HG03457 (cell line): Measurements from ENCODE around the gene SYNDIG1.

ENCODE experiments used
- ATAC-seq: cut with Tn5 transposase; IDR thresholded peaks from one replicate; pipeline ENCODE4 v1.9.1; 2021; ENCODE audit warnings: moderate number of reproducible peaks; ENCODE audit not compliant: unreplicated experiment

SYNDIG1 gene

DNA sequence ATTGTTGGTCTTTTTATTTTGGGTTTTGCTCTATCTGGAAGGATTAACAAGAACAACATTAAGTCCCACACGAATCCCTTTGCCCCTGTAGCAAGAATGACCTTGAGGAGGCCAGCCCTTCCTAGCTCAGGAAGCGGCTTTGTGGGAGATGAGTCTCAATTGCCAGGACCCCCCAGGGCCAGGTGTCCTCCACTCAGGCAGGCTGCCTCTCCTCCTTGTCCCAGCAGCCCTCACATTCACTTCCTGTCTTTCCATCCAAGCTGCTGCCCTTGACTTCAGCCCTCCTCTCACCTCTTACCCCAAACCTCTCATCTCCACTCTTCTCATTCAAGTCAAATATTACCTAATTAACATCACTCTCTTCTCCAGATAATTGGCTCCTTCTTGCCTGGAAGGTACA, 22.6 kb upstream of the SYNDIG1 start:
- ATAC-seq, result no peak

GRCh38 chr20:24448170-24448569, 21.3 kb upstream of the SYNDIG1 start:
- no peak for ATAC-seq

DNA sequence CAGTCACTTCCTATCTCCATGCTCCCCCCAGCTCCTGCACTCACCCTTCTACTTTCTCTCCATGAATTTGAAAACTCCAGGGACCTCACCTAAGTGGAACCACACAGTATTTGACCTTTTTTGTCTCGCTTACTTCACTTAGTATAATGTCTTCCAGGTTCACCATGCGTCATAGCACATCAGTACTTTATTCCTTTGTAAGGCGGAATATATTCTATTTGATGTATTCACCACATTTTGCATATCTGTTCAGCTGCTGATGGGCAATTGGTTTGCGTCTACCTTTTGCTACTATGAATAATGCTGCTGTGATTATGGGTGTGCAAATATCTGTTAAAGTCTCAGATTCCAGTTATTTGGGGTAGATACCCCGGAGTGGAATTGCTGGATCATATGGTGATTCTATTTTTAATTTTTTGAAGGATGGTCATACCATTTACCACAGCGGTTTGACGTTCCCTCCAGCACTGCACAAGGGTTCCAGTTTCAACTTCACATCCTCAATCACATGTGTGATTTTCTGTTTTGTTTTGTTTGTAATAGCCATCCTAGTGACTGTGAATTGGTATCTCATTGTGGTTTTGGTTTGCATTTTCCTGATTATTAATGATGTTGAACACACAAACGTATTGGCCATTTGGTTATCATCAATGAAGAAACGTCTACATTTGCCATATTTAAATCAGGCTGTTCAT, 20.3 kb upstream of the SYNDIG1 start:
- ATAC-seq, result no peak

DNA sequence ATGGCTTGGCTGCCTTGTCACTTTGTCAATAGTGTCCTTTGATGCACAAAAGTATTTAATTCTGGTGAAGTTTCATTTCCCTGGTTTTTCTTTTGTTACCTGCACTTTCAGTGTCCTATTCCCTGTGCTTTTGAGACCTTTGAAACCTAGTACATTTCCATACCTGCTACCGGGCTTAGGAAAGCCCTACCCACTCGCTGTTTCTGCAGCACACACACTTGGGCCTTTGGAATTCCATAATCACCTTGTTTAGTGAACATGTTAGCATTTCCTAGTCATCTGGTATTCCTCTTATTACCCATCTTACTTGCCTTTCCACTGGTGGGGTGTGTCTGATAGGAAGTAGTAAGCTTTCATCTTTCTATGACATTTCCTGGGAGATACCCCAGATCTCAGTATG, 19.3 kb upstream of the SYNDIG1 start:
- no peak for ATAC-seq

DNA sequence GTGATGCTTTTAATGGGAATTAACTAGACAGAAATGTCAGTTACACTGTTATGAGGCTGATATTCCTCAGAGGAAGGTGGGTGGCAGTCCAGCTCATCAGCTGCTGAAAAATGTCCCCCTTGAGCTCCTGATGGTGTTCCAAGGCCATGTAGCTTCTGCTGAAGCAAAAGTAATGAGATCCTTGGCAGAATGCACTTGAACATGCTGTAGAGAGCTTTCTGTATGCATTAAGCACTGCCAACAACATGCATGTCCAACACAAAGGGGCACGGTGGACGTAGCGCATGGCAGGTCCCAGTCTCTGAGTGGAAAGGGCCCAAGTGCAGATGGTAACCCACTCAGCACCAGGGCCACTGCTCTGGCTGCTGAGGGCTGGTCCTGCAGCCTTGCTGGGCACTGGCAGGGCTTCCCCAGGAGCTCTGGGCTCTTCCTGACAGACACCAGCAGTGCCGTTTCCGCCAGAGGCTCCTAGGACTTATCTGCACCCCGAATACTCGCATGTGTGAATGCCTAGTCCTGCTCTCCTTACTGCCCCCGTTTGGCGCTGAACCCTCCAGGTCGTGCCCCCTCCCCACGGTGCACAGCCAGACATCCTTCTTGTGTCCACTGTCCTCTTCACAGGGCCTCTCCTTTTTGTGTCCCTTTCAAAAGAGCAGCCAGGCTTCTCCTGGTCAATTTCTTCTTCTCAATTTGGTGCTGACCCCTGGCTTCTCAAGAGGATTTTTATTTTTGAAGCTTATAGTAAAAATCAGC, 18.6 kb upstream of the SYNDIG1 start:
- no peak for ATAC-seq

DNA sequence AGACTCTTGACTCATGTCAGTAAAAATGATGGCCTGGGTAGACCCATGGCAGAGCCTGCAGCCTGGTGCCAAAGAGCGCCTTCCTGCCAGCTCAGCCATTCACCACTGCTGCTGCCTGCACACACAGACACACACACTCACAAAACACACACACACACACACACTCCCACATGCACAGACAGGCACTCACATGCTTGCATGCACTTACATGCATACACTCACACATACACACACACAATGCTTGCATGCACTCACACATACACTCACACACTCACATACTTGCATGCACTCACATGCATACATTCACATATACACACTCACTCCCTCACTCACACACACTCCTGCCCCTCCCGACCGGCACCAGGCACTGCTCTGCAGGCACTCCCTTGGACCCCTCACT, 18.0 kb upstream of the SYNDIG1 start:
- no peak for ATAC-seq

DNA sequence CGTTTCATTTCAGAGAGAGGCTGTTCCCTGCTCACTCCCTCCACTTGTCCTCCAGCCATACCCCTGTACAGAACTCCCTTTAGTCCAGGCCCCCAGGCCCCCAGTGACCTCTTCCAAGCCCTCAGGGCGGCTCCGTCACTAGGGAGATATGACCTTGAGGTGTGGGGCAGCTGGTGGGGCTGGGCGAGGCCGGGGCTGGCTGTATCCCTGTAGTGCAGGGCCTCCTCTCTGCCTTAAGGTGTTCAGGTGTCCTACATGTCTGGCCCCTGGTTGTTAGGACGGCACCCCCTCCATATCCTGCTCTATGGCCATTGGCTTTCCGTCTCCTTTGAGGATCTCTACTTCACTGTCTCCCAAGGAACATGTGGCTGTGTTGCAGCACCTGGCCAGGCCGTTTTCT, 17.4 kb upstream of the SYNDIG1 start:
- ATAC-seq, result no peak

- no peak for ATAC-seq
Observed at GRCh38 chr20:24452498-24453127, 16.8 kb upstream of the SYNDIG1 start.

- no peak for ATAC-seq
Observed at GRCh38 chr20:24453869-24454268, 15.6 kb upstream of the SYNDIG1 start.

DNA sequence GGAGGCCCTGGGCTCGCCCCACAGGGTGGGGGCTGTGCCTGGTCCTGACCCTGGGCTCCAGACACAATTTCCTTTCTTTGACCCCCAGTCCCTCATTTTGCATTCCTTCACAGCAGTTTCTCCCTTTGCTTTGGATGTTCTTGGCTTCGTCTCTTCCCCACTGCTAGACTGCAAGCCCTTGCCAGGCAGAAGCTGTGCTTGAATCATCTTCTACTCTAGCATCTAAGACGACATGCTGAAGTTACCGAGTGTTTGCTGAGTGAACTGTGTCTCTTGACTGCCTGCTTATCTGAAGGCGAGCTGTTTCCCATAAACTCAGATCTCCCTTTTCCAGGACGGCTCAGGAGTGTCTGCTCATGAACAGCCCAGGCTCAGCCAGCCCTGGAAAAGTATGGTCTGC, 14.3 kb upstream of the SYNDIG1 start:
- ATAC-seq, result no peak

- ATAC-seq, result no peak
Observed at GRCh38 chr20:24456398-24456781, 13.0 kb upstream of the SYNDIG1 start.

DNA sequence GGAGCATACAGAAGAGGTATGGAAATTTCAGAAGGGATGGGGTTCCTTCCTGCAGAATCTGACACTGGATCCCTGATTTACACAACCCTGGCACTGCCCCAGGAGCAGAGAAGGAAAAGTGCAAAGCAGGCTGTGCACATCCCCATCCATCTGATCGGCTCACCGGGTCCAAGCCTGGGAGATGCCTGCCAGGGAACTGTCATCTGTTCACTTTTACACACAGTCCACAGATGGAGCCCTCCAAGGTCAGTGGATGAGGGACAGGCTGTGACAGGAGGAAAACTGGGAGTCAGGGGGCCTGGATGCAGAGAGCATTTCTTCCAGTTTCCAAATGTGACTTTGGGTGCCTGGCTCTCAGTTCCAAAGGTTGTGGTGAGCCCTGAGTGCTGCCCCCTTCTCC, 11.0 kb upstream of the SYNDIG1 start:
- ATAC-seq, result no peak

- ATAC-seq, result no peak
Observed at GRCh38 chr20:24459733-24460132, 9.7 kb upstream of the SYNDIG1 start.

- ATAC-seq, result no peak
Observed at GRCh38 chr20:24460712-24461111, 8.7 kb upstream of the SYNDIG1 start.

DNA sequence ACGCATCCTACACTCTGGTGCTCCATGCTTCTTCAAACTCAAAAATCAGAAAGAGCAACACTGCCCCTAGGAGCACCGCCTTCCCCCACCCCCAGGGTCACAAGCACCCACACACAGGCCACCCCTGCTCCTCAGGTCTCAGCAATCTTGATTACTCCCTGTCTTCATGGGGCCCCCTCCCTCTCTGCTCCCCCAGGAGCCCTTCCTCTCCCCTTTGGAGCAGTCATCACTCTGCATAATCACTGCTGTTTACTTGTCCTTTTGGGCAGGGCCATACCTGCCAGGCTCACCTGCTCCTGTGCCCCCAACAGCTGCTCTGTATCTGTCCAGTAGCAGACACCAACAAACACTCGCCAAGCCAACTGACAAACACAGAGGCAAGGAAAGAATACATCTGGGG, 7.6 kb upstream of the SYNDIG1 start:
- ATAC-seq, result no peak

- ATAC-seq, result no peak
Observed at GRCh38 chr20:24462460-24463010, 6.9 kb upstream of the SYNDIG1 start.

- ATAC-seq, result no peak
Observed at GRCh38 chr20:24465159-24465558, 4.3 kb upstream of the SYNDIG1 start.

DNA sequence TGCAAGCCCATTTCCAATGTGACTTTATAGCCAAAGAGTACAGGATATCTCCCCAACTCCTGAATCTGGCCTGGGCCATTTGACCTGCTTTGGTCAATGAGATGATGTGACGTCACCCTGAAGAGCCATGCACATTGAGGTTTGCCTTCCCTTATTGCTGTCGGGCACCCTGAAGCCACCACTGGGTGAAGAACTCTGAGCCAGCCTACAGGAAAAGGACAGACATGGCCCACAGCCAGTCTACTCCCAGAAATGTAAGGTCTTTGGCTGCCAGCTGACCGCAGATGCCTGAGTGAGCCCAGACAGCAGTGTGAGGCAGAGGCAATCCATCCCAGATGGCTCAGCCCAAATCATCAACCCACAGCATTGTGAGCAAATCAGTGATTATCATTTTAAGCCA, 3.7 kb upstream of the SYNDIG1 start:
- no peak for ATAC-seq

GRCh38 chr20:24468401-24469115, 871 bp upstream of the SYNDIG1 start:
- no peak for ATAC-seq

DNA sequence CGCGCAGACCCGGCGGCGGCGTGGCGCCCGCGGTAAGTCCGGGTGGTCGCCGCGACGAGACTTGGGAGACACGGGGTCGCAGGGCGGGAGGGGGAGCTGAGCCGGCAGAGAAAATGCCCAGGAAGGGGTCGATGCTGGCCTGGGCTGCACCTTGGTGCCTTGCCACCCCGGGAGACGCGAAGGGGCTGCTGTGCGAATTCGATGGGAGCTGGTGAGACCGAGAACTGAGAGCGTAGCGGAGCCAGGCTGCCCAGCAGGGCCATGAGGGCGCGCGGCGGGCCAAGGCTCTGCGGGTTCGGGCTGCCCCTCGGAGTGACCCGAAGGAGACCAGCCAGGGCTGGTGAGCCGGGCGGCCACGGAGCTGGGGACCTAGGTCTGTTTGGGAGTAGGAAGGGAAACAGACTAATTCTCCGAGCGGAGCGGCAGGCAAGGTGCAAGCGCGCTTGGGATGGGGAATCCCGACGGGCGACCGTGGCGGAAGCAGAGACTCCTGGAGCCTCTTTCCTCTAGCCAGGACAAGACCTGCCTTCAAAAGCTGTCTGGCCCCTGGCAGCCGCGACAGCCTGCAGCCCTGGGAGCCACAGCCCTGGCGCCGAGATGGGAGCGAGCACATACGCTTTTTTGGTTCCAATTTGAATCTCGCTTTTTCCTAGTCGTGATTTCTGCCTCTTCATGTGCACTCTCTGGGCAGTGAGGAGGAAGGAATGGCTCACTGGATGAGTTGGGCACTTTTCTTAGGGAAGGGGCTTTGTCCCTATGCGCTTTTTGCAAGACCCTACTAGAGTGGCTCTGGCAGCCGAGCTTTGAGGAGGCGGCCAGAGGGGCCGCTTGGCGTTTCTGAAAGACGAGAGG, 691 bp downstream of the SYNDIG1 start:
- ATAC-seq, result no peak
